ENCODE data around the gene RPL36A. TPM values are rescaled to one million over a fixed set of nuclear protein-coding genes. Genes with fewer than 3 reads are reported as not detected.

The RPL36A gene
- total RNA-seq, 1 experiment from 2014 or later: 239 TPM

- no peak for DNase-seq
- no peaks in the 10 kb centered on the region for H3K4me1 Mint-ChIP-seq (ENCODE audit: low read depth, unreplicated experiment)
- TF ChIP-seq CTCF (IDR thresholded peaks at IDR 0.05; ENCODE audit: unreplicated experiment): no peak
- CTCF ChIA-PET: interaction anchor here (0.5 kb wide), 1 partner anchor 12 kb away, joined by 3 read pairs; no protein-coding TSS in a partner anchor
- no peaks in the 10 kb centered on the region for H3K27me3 Mint-ChIP-seq (ENCODE audit: unreplicated experiment)
- H3K27ac Mint-ChIP-seq (ENCODE audit: unreplicated experiment): no peak overlapping the region
- no TSS peak for BruUV-seq (replicated peaks)
- no peaks in the 10 kb centered on the region for H3K9me3 Mint-ChIP-seq (ENCODE audit: low read depth, unreplicated experiment)
- no peak overlapping the region for H3K4me3 Mint-ChIP-seq (ENCODE audit: low read depth, unreplicated experiment)
- H3K36me3 Mint-ChIP-seq (ENCODE audit: insufficient read depth, unreplicated experiment): no peaks in the 10 kb centered on the region
- intact Hi-C loops (cut with micrococcal nuclease; ENCODE audit: unreplicated experiment): no loop called here
These were observed 39.8 kb downstream of the RPL36A start for GRCh38 chrX:101430457-101431078.

GRCh38 chrX:101442085-101442484, 51.3 kb downstream of the RPL36A start:
- TF ChIP-seq CTCF (IDR thresholded peaks at IDR 0.05; ENCODE audit: unreplicated experiment): no peak
- CTCF ChIA-PET: no interaction called here
- H3K4me3 Mint-ChIP-seq (ENCODE audit: low read depth, unreplicated experiment): no peak overlapping the region
- H3K36me3 Mint-ChIP-seq (ENCODE audit: insufficient read depth, unreplicated experiment): no peaks in the 10 kb centered on the region
- no peaks in the 10 kb centered on the region for H3K27me3 Mint-ChIP-seq (ENCODE audit: unreplicated experiment)
- H3K4me1 Mint-ChIP-seq (ENCODE audit: low read depth, unreplicated experiment): no peaks in the 10 kb centered on the region
- BruUV-seq (replicated peaks): no TSS peak
- H3K27ac Mint-ChIP-seq (ENCODE audit: unreplicated experiment): no peak overlapping the region
- peaks cover 2% of the 10 kb centered on the region for H3K9me3 Mint-ChIP-seq (ENCODE audit: low read depth, unreplicated experiment)
- DNase-seq: no peak
- intact Hi-C loops (cut with micrococcal nuclease; ENCODE audit: unreplicated experiment): no loop called here

Other genes with a start within 250 kb of the RPL36A start
- gene DRP2, start 171.2 kb upstream of the RPL36A start, total RNA-seq (2022): 0.39 and 0.66 TPM in 2 replicates
- gene TAF7L, start 99.7 kb upstream of the RPL36A start, total RNA-seq (2022): 0.15 TPM in 1 of 2 replicates, not detected in the other
- 30.9 and 31.1 TPM in 2 replicates for gene TIMM8A, start 42.3 kb upstream of the RPL36A start, total RNA-seq (2022)
- not detected in 2 replicates for gene BTK, start 4.8 kb upstream of the RPL36A start, total RNA-seq (2022)
- 61.2 and 63.6 TPM in 2 replicates for gene GLA, start 16.9 kb downstream of the RPL36A start, total RNA-seq (2022)
- 71.8 and 74.2 TPM in 2 replicates for gene HNRNPH2, start 17.2 kb downstream of the RPL36A start, total RNA-seq (2022)
- gene ARMCX4, start 94.4 kb downstream of the RPL36A start, total RNA-seq (2022): 1.5 and 1.8 TPM in 2 replicates
- 0.92 and 1.1 TPM in 2 replicates for gene ARMCX1, start 159.5 kb downstream of the RPL36A start, total RNA-seq (2022)
- 30.4 and 35.0 TPM in 2 replicates for gene ARMCX6, start 227.0 kb downstream of the RPL36A start, total RNA-seq (2022)
- gene ARMCX3, start 232.1 kb downstream of the RPL36A start, total RNA-seq (2022): 16.9 and 18.5 TPM in 2 replicates

Data from Calu3 (cell line).